GM21825 (cell line): Measurements from ENCODE around the gene SLC17A1.

Experiments used
- ATAC-seq: cut with Tn5 transposase; IDR thresholded peaks from one replicate; pipeline ENCODE4 v1.9.1; 2021; ENCODE audit warnings: mild to moderate bottlenecking, moderate library complexity; ENCODE audit not compliant: unreplicated experiment

The SLC17A1 gene

GRCh38 chr6:25831532-25832306 lies at the start of gene SLC17A1:
TSS of gene SLC17A1 (minus strand) at chr6:25832052. CDS start at chr6:25830557, 1,495 bp downstream.
- ATAC-seq: no peak

GRCh38 chr6:25880601-25881000 lies 48.7 kb upstream of the SLC17A1 start:
- no peak for ATAC-seq

GRCh38 chr6:25878721-25879322 lies 47.0 kb upstream of the SLC17A1 start:
- no peak for ATAC-seq

- ATAC-seq: no peak
Observed at GRCh38 chr6:25875926-25876602, 44.2 kb upstream of the SLC17A1 start.

DNA sequence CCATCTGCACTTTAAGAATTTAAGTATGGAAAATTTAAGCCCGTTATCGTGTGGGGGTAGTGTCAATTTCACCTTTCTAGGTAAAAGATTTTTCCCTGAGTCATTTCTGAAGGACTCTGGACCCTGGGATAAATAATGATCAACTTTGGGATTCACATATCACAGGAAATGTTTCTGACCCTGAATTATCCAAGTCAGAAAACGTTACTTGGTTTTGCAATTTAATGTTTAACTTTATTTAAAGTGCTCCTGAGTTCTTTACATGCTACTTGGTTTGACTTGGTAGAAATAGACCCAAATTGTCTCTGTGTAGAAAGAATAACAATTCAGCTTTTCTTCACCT lies 43.7 kb upstream of the SLC17A1 start:
- no peak for ATAC-seq

DNA sequence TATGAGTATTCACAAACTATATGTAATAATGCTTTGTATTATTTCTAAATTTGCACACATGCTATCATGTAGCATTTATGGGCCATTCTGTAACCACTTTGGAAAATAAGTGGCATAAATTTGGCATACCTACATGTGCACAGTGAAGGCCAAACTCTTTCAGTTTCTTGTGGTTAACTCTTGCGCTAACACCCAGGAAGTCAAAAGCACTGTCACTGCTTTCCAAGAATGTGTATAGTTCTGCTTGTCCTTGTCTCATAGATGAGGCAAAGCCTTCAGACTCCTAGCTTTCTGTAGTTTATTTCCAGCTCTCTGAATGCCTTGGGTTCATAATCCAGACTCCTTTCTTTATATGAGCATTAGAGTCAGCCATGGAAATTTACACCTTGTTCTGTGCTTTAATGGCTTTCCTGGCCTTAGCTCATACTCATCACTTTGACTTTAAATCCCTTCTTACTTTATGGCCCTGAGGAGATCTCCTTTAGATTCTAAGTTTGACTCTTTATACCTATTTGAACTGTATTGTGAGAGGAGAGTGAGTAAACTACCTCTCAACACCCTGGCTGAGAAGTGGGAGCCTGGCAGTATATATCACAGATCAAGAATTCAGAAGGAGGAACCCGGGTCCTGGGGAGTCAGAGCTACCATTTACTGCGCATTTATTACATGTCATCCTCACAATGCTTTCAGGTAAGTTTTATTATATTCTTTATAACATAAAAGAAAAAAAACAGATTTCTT lies 43.1 kb upstream of the SLC17A1 start:
- no peak for ATAC-seq

DNA sequence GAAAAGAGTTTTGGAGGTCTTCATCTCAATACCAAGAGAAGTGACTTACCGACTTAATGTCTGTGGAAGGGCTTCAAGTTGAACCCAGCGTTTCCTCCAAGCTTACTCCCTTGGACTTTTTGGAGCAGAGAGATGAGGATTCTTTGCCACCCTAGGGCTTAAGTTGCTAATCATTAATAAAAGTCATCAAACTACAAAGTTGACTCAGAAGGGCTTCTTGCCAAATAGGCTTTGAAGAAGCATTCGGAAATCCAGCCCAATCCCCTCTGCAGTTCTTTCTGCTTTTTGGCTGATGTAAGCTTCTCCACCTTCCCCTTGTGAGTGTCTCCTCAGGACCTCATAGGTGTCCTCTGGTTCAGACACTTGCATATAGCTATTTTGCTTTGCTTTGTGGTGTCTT lies 42.3 kb upstream of the SLC17A1 start, which contains the start of gene SLC17A3:
SLC17A3 (minus strand) TSS at position 126 of the 400 bp plus-strand sequence. CDS start 5,856 bp downstream, outside the sequence.
- ATAC-seq: no peak

DNA sequence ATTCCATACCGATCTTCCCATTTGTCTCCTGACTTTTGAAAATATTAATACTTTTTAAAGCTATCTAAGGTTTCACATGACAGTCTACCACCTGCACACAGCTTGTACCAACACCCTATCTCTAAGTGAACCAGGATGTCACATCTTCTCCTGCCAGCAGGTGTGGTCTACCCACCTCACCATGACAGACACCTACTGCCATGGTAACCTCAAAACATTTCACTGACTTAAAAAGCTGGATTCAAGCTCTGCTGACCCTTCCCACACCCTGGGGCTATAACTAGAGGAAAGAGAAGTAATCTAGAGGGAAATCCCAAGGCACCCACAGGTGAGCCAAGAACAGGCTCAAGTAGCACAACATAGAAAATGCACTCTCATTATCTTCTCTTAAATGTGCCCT lies 41.0 kb upstream of the SLC17A1 start:
- ATAC-seq: no peak

DNA sequence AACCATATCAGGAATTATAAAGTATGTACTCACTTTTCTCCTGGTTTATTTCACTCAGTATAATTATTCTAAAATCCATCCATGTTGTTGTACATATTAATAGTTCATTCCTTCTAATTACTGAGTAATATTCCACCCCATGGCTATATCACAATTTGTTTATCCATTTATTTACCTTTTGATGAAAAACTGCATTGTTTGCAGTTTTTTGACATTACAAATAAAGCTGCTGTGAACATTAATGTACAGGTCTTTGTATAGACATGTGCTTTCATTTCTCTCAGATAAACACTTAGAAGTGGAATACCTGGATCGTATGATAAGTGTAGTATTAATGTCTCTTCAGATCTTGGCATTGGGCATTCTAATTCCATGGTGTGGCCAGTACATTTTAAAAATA lies 38.0 kb upstream of the SLC17A1 start:
- ATAC-seq: no peak

- ATAC-seq: no peak
Observed at GRCh38 chr6:25868436-25869183, 36.8 kb upstream of the SLC17A1 start.

- ATAC-seq: no peak
Observed at GRCh38 chr6:25866011-25866410, 34.2 kb upstream of the SLC17A1 start.

DNA sequence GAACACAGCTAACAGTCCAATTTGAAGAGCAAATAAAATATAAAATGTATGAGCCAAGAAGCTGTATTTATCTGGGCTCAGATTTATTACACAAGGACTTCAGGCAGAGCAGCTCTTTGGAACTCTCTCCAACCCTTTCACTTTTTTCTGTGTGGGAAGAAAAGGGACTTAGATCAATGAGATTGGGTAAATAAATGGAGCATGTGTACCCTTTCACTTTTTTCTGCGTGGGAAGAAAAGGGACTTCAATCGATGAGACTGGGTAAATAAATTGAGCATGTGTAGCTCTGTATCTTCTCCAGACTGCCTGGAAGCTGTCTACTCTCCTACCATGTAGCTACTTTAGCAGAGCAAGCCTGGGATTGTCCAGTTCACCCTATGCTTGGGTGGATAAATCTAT lies 31.5 kb upstream of the SLC17A1 start:
- ATAC-seq: no peak

GRCh38 chr6:25862199-25862598 lies 30.3 kb upstream of the SLC17A1 start:
- ATAC-seq: no peak

- ATAC-seq: no peak
Observed at GRCh38 chr6:25852756-25853155, 20.9 kb upstream of the SLC17A1 start.

- no peak for ATAC-seq
Observed at GRCh38 chr6:25851961-25852360, 20.1 kb upstream of the SLC17A1 start.

GRCh38 chr6:25844518-25844917 lies 12.7 kb upstream of the SLC17A1 start:
- no peak for ATAC-seq

GRCh38 chr6:25842526-25842925 lies 10.7 kb upstream of the SLC17A1 start:
- no peak for ATAC-seq

- no peak for ATAC-seq
Observed at GRCh38 chr6:25835442-25836283, 3.8 kb upstream of the SLC17A1 start.

- ATAC-seq: no peak
Observed at GRCh38 chr6:25834950-25835349, 3.1 kb upstream of the SLC17A1 start.

DNA sequence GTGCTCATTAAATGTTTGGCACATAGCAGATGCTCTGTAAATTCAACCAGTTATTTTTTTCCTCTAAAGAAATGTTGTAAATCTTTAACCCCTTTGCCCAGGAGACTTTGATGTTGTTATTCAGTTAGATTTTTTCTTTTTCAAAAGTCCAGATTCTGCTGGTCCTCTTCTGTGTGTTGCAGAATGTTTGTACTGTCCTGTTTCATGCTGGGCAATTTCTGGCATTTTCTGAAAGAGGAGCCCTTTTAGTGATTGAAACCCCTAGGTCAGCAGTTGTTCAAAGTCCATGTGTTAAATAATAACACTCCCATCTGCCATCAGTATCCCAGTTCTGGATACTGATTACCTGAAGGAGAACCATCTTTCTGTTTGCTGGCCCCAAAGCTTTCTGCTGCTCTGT lies 1.3 kb upstream of the SLC17A1 start:
- ATAC-seq: no peak
